ENCODE measurements around the gene CNRIP1. TPM values are rescaled to one million over a fixed set of nuclear protein-coding genes. Genes with fewer than 3 reads are reported as not detected.

The CNRIP1 gene
- total RNA-seq, 1 donor from 2014 or later, result 43.2 TPM

GRCh38 chr2:68252400-68253218 lies 67.1 kb downstream of the CNRIP1 start, which contains the start of gene PPP3R1:
Gene PPP3R1 (minus strand): TSS chr2:68252532. CDS start chr2:68252127, 405 bp downstream.
- DNase-seq (ENCODE audit: extremely low spot score in 2 of 2), result peak; percentile 97 to 98
- TF ChIP-seq POLR2A (IDR thresholded peaks at IDR 0.05), result peak in 1 of 2 donors; percentile 89
- TF ChIP-seq POLR2AphosphoS5 (IDR thresholded peaks at IDR 0.05; ENCODE audit: insufficient read depth in 1 of 2, low read depth in 1 of 2), result peak; percentile 81 to 97
- TF ChIP-seq CTCF (IDR thresholded peaks at IDR 0.05), result peak in 1 of 3 experiments; percentile 29
- Histone ChIP-seq H3K9me3 (no peaks in the 10 kb centered on the region), H3K4me1 (peaks cover 44% of the 10 kb centered on the region), H3K4me3 (peak within 1 kb of the TSS; percentile 86 to 90), H3K27ac (peak within 1 kb of the TSS; percentile 94), H3K27me3 (no peaks in the 10 kb centered on the region), H3K36me3 (no peaks in the 10 kb centered on the region)
- intact Hi-C loops (cut with DNase I), result no loop called here

GRCh38 chr2:68251855-68252399 lies 67.8 kb downstream of the CNRIP1 start:
- H3K36me3 ChIP-seq, result no peaks in the 10 kb centered on the region
- intact Hi-C loops (cut with DNase I), result no loop called here
- H3K27me3 ChIP-seq, result no peaks in the 10 kb centered on the region
- peak overlapping the region; percentile 86 to 90 for H3K4me3 ChIP-seq
- no peak for DNase-seq (ENCODE audit: extremely low spot score in 2 of 2)
- peak overlapping the region; percentile 94 for H3K27ac ChIP-seq
- peaks cover 51% of the 10 kb centered on the region for H3K4me1 ChIP-seq
- no peaks in the 10 kb centered on the region for H3K9me3 ChIP-seq
- TF ChIP-seq CTCF (IDR thresholded peaks at IDR 0.05) (no peak), POLR2A (IDR thresholded peaks at IDR 0.05) (no peak), POLR2AphosphoS5 (IDR thresholded peaks at IDR 0.05; ENCODE audit: insufficient read depth in 1 of 2, low read depth in 1 of 2) (no peak)

- DNase-seq (ENCODE audit: extremely low spot score in 2 of 2), result no peak
- intact Hi-C loops (cut with DNase I), result no loop called here
These were observed 68.4 kb downstream of the CNRIP1 start for GRCh38 chr2:68251187-68251854.

GRCh38 chr2:68250652-68251186 lies 69.0 kb downstream of the CNRIP1 start:
- H3K4me1 ChIP-seq, result peaks cover 63% of the 10 kb centered on the region
- TF ChIP-seq POLR2AphosphoS5 (IDR thresholded peaks at IDR 0.05; ENCODE audit: insufficient read depth in 1 of 2, low read depth in 1 of 2) (no peak), CTCF (IDR thresholded peaks at IDR 0.05) (no peak)
- peak overlapping the region; percentile 94 for H3K27ac ChIP-seq
- H3K36me3 ChIP-seq, result no peaks in the 10 kb centered on the region
- intact Hi-C loops (cut with DNase I), result no loop called here
- no peak for DNase-seq (ENCODE audit: extremely low spot score in 2 of 2)
- H3K4me3 ChIP-seq, result peak overlapping the region; percentile 86 to 90
- no peaks in the 10 kb centered on the region for H3K27me3 ChIP-seq
- no peaks in the 10 kb centered on the region for H3K9me3 ChIP-seq

More at GRCh38 chr2:68251187-68251854, 68.4 kb downstream of the CNRIP1 start:
- no peak for TF ChIP-seq POLR2A (IDR thresholded peaks at IDR 0.05)
- TF ChIP-seq POLR2AphosphoS5 (IDR thresholded peaks at IDR 0.05; ENCODE audit: insufficient read depth in 1 of 2, low read depth in 1 of 2), result peak; percentile 64 to 72
- peak in 2 of 3 experiments; percentile 58 to 69 for TF ChIP-seq CTCF (IDR thresholded peaks at IDR 0.05)
- no peaks in the 10 kb centered on the region for H3K27me3 ChIP-seq
- H3K36me3 ChIP-seq, result no peaks in the 10 kb centered on the region
- peaks cover 57% of the 10 kb centered on the region for H3K4me1 ChIP-seq
- peak overlapping the region; percentile 94 for H3K27ac ChIP-seq
- no peaks in the 10 kb centered on the region for H3K9me3 ChIP-seq
- peak overlapping the region; percentile 86 to 90 for H3K4me3 ChIP-seq

Measured in vagina (tissue), 2 donors.